GM21619 (cell line): ENCODE data around the gene CPE.
A peak's percentile ranks its signal among the peaks of the same experiment; 100 is the strongest.
"Not testable (repeated sequence)": the region's sequence is repeated elsewhere in the genome, so short reads cannot be mapped to it uniquely, and the experiment has no call there.

ENCODE experiments used
- ATAC-seq: cut with Tn5 transposase; IDR thresholded peaks from one replicate; pipeline ENCODE4 v1.9.1; 2021; ENCODE audit not compliant: unreplicated experiment

The CPE gene

DNA sequence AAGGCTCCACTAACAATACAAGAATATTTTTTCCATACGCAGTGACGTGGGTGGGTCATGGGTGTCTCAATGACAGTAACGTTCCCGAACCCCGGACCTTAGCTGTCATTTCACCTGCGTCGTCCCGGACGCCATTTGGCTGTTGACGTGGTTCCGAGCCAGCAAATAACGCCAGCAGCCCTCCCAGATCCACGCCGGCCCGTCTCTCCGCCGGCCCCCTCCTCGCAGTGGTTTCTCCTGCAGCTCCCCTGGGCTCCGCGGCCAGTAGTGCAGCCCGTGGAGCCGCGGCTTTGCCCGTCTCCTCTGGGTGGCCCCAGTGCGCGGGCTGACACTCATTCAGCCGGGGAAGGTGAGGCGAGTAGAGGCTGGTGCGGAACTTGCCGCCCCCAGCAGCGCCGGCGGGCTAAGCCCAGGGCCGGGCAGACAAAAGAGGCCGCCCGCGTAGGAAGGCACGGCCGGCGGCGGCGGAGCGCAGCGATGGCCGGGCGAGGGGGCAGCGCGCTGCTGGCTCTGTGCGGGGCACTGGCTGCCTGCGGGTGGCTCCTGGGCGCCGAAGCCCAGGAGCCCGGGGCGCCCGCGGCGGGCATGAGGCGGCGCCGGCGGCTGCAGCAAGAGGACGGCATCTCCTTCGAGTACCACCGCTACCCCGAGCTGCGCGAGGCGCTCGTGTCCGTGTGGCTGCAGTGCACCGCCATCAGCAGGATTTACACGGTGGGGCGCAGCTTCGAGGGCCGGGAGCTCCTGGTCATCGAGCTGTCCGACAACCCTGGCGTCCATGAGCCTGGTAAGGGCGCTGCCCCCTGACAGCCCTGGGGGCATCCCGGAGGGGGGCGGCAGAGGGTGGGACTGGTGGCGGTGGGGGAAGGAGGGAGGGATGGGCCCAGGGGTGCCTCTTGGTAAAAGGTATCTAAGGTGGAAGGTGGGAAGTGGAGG is at the start of gene CPE:
TSS of gene CPE (plus strand) at position 264 of the 933 bp plus-strand sequence. CDS start at position 478, 214 bp downstream.
- ATAC-seq, result peak; percentile 92

DNA sequence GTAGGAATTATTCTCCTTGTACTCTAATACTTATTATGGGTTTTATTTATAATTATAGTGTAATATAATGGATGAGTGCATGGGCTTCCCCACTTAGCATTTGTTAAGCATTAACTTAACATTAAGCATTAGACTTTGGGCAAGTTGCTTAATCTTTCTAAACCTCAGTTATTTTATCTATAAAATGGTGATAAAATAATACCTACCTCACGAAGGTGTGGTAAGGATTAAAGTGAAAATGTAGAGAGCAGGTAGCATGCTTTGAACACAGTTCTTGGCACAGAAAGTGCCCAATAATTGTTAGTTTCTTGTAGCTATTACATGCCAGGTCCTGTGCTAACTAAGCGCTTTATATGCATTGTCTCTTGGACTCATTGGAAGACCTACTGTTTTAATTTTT is 48.7 kb upstream of the CPE start:
- ATAC-seq, result no peak

DNA sequence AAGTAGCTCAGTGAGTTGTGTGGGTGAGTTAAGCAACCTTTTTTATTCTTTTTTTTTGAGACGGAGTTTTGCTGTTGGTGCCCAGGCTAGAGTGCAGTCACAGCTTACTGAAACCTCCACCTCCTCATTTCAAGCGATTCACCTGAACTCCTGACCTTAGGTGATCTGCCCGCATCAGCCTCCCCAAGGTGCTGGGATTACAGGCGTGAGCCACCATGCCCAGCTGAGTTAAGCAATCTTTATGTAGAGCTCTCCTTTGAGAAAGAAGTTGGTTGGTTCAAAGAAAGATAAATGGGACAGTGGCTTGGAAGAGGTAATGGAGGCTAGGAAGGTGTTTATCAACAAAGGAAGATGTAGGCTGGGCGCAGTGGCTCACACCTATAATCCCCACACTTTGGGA is 48.1 kb upstream of the CPE start:
- no peak for ATAC-seq

DNA sequence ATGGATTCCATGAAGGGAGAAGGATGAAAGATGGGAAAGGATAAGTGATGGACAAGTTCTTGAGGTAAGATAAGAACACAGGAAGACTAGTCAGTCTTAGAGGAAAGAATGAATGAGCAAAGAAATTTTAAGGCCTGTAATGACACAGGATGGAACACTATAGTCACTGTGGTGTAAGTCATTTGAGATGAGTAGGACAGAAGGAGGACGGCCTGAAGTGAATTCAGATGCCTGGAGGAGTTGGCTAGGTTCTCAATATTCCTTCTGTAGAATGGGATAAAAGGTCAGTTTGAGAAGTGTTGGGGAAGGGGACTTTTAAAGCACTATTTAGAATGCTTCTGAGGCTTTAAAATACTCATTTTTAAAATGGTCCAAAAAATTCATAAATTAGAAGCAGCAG is 47.4 kb upstream of the CPE start:
- ATAC-seq, result no peak

DNA sequence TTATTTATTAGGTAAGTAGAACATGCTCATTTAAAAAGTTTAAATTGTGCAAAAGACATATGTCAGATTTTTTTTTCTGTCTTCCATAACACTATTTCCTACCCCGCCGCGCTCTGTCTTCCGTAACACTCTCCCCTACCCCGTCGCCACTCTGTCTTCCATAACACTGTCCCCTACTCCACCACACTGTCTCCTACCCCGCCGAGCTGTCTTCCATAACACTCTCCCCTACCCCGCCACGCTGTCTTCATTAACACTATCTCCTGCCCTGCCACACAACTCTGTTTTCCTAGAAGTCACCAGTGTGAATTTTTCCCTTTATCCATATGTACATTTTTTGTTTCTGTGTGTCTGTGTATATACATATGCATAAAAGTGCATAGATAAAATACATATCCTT is 47.0 kb upstream of the CPE start:
- ATAC-seq, result no peak

DNA sequence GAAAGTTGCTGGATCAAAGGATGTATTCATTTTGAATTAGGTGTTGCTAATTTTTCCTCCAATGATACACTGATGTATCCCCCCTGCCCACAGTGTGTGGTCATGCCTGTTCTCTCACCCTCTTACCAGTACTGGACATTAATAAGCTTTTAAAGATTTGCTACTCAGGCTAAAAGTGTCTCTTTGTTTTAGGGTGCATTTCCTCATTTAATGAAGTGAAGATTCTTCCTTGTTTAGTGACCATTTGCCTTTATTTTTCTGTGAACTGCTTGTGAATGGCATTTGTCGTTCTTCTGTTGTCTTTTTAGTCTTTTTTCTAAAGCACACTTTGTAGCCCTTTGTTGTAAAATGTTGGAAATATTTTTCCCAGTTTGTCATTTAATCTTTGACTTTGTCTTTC is 46.3 kb upstream of the CPE start:
- ATAC-seq, result no peak

DNA sequence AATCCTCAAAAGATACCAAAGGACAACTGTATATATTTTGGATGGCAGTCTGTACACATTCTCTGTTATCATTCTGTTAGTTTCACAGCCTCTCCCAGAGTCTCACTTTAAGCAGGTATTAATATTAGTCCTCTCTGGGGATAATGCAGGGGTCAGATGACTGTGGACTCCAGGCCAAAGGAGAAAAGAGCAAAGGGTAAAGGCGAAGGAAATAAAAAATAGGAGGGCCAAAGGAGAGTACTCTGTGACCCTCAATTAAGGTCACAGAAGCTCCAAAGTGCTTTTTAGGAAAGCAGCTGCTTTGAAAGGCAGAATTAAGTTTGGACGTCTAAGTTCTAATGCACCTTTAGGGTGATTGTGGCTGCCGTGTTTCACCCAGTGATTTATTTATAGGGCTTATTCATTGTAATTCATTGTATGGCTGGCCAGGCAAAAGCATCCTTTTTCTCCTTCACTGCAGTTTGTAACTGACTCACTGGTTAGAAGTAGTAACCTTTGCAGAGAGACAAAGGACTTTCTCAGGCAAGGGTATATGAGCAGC is 43.6 kb upstream of the CPE start:
- ATAC-seq, result no peak

DNA sequence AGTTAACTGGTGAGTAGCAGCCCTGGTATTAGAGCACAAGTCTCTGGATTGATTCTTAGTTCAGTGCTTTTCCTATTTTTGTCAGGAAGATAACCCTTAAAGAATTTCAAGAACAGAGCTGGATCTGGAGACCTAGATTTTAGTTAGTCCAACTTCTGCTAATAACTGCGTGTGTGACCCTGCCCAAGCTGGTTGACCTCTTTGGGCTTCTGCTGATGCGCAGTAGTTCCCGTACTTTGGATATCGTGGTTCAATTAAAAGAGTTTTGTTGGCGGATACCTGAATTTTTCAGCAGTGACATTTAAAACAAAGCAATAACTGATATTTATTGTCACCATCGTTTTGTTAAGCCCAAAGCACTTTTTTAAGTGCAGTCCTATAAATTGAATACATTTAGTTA is 42.1 kb upstream of the CPE start:
- ATAC-seq, result no peak

DNA sequence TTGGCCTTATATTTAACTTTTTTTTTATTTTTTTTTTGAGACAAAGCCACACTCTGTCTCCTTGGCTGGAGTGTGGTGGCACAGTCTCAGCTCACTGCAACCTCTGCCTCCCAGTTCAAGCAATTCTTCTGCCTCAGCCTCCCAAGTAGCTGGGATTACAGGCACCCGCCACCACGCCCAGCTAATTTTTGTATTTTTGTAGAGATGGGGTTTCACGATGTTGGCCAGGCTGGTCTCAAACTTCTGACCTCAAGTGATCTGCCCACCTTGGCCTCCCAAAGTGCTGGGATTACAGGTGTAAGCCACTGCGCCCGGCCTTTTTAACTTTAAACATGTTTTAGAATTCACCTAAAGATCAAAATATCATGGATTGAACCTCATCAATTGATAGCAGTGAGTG is 36.5 kb upstream of the CPE start:
- ATAC-seq, result not testable (repeated sequence)

DNA sequence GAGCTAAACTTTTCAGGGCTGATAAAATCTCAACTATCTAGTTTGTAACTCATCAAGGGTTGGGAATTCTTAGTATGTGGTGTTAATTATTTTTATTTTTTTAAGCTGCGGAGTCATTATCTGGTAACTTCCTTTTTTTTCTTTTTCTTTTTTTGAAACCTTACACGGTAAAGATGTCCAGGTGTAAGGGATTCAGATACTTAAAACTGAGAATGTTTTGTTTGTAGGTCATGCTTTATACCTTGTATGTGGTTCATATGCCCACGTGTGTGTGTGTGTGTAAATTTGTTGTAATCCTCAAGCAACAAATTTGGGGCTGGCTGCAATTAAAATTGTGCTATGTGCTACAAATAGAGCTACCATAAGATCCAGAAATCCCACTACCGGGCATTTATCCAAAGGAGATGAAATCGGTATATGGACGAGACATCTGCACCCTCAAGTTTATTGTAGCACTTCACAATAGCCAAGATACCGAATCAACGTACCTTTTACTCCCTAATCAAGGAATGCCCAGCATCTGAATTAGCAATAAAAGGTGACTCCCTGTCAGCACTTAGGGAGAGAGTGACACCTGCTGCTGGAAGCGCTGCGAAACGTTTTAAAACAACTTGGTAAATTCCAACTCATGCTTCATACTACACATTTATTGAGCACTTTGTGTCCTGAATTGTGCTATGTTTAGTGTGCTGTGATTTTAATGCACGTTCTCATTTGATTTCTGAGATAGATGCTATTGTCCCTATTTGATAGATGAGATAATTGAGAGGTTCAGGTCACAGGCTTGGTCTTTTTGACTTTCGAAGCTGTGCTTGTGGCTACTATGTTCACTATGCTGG is 35.2 kb upstream of the CPE start:
- no peak for ATAC-seq

DNA sequence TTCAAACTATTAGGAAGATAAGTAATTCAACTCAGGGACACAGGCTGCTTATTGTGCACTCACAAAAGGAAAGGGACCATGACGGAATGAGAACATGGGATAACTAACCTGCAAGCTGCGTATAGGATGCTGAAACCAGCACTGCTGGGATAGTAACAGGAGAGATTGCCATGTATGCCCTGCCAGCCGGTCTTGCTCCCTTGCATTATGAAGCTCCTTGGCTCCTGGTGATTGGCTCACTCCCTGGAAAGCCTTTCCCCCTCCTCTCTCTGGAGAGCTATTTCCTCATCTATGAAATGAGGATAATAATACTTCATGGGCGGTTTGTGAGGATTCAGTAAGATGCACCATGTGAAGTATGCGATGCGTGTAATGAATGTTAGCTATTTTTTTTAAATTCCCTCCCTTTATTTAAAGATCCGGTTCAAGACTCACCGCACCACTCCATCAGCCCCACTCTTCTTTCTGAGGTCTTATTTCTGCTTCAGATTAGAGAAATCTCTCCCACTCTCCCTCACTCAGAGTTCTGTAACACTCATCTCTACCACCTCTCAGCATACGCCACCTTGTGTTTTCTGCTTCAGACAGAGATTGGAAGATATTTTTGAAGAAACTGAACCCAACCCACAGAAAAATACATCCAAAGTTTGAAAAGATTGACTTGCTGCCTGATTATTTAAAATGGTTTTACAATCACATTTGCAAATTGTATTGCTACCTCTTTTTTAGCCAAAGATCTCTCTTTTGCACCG is 33.0 kb upstream of the CPE start:
- no peak for ATAC-seq

DNA sequence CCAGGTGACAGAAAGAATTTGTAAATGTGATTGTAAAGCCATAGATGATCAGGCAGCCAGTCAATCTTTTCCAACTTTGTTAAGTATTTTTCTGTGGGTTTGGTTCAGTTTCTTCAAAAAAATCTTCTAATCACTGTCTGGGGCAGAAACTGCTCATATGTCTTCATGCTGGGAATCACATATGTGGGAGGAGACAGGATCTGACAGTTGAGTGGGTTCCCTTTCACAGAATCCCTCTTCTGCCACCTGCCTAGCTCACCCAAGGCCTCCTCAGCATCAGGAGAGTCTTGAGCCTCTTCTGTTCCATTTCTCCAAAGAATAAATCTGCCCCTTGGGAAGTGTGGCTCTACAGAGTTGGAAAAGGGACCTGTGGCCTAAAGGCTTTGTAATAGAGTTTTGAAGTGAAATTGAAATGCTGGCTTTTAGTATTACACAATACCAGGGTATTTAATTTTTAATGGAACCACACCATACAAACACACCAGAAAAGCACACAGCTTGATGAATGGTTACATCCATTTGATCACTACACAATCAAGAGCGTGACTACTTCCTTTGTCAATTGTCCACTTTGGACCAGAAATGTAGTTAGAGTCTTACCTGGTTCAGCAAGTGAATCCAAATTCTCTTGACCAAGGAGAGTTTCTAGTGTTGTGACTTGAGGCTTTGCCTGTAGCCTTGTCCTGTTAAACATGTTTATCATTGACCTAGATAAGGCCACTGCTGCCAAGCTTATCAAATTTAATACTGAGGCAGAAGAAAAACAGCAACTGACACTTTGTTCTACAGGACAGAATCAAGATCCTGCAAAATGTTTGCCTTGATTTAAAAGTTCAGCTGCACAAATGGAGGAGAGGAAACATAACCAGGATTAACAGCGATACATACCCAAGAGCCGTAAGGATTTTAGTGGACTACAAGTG is 30.9 kb upstream of the CPE start:
- no peak for ATAC-seq

DNA sequence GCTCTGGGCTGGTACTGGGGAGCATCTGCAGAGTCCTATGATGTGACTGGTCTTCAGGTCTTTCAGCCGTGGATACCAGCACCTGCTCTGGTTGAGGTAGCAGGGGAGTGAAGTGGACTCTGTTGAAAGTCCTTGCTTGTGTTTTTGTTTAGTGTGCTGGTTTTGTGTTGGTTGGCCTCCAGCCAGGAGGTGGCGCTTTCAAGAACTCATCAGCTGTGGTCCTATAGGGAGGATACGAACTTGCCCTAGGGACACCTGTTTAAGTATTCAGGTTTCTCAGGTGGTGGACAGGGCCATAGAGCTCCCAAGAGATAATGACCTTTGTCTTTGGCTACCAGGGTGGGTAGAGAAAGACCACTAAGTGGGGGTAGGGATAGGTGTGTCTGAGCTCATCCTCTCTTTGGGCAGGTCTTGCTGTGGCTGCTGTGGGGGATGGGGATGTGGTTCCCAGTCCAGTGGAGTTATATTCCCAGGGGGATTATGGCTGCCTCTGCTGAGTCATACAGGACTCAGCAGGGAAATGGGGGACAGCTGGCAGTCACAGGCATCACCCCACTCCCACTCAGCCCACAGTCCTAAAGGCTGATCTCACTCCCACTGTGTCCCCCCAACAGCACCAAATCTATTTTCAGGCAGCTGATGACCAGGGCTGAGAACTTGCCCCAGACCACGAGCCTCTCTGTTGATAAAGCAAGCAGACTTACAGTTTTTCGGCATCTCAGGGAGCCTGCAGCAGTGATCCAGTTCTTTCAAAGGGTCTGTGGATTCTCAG is 27.3 kb upstream of the CPE start:
- ATAC-seq, result no peak

DNA sequence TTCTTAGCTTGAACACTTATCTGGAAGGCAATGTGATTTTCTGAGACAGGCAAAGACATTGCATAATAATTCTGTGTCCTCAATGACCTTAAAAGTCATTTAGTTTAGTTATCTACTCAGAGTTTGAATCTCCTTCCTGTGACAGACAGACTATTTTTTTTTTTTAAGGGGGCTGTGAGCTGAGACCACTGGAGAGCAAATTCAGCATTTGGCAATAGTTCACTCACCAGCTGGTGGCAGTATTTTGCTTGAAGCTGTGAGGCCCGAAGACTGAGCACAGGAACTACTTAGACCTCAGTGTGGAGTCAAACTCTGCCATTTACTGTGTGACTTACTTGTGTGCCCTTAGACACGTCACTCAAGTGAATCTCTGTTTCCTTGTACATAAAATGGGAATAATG is 22.9 kb upstream of the CPE start:
- peak; percentile 72 for ATAC-seq

DNA sequence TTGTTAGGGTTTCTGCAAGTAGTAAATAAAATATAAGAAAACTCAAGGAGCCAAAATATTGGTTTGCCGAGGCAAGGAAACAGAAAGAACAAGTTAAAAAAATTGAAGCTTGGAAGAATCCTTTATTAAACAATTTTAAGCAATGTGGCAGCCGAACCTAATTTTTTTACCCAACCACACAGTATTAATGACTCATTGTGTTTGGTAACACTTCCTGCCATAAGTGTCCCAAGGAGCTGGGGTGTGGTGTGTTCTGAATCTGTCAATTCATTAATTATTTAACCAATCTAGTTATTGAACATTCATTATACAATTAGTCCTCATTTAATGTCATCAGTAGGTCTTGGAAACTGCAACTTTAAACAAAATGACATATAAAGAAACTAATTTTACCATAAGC is 19.3 kb upstream of the CPE start:
- peak; percentile 52 for ATAC-seq

DNA sequence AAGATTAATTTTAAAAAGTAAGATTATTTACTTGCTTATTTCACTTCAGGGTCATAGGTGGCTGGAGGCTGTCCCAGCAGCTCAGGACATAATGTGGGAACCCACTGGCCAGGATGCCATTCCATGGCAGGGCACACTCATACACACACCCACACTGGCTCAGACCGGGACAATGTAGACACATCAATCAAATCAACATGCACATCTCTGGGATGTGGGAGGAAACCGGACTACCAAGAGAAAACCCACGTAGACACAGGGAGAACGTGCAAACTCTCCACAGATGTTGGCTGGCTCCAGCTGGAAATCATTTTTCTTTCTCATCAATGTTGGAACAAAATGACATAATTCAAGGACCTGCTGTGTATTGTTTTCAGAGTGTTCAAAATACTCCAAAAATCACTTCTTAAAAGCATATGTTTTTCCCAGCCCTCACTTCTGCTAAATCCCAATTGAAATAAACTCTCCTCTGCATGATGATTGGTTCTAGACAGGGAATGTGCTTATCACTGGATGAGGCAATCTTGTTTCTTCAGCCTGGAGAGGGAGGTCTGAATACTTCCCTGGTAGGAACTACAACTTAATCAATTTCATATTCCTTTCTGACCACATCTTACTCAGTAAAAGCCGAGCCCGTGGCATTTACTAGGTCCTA is 18.6 kb upstream of the CPE start:
- ATAC-seq, result no peak

DNA sequence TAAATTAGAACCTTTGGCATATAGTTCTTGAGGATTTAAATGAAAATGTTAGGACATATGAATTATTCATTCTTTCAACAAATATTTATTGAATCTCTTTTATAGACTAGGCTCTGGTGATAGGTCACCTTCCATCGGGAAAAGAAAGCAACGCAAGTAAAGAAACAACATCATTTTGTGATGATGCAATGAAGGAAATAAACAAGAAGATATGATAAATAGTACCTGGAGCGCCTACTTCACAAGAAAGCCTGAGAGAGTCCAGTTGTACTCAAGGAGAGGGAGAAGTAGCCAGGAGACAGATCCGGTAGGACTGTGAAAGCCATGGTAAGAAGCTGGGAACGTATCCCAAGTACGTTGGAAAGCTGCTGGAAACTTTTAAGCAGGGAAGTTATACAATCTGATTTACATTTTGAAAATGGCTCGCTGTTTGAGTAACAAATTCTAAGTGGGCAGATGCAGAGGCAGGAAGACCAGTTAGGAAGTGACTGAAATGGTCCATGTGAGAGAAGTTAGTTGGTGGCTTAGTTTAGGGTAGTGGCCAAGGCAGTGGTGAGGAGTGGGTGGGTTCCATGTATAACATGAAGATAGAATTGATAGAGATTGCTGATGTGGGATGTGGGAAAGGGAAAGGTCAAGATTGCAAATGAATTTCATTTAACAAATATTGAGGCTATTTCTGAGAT is 17.7 kb upstream of the CPE start:
- ATAC-seq, result no peak

DNA sequence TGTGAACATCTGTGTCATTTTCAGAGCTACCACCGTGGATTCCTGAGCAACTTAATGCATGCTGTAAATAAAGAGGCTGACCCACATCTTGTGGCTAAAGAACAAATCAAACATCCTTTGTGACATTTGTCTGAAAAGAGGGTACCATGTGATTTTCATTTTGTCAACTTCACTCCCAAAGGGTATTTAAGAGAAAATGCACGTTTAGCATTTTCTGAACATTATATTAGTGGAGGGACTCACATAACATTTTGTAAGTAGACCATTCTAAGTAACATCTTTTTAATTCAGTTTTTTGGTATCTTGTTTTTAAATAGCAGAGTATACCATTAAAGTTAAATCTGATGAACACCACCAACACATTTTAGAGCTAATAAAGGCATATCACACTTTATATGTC is 17.0 kb upstream of the CPE start:
- ATAC-seq, result no peak
